Pancreas (tissue), 10 donors: ENCODE measurements around the gene SPATC1L. TPM values are rescaled to one million over a fixed set of nuclear protein-coding genes. Genes with fewer than 3 reads are reported as not detected.

ENCODE experiments used
- ATAC-seq, 4 donors: fragments of 200-7000 bp; cut with Tn5 transposase; one replicate each; pipeline versions ENCODE4 v1.8.0 to v1.9.1; 2020; ENCODE audit warnings: mild to moderate bottlenecking in 4 of 4, moderate library complexity in 4 of 4
- DNase-seq, 6 donors: peaks; one replicate each; pipeline ENCODE4 v3.0.0-alpha.2; 2020
- FAIRE-seq: peaks from 2 replicates; lab custom pipeline; 2012; peaks lifted over from hg19 to GRCh38; lab: Jason Lieb, UNC
- H3K27ac ChIP-seq, 4 donors: fragments of 200-600 bp; sonication (generic); 1 replicate in 3 of 4; 2 replicates in 1 of 4; pipeline versions ENCODE4 v1.5.0 to v1.8.0; 2020
- H3K27me3 ChIP-seq, 4 donors: fragments of 200-600 bp; one replicate each; pipeline ENCODE4 v1.8.0; 2021
- H3K36me3 ChIP-seq, 3 donors: fragments of 200-600 bp; sonication (generic) in 1 of 3; one replicate each; pipeline versions ENCODE4 v1.5.0 to v1.8.0; 2020 to 2021
- H3K4me1 ChIP-seq, 3 donors: fragments of 200-600 bp; one replicate each; pipeline ENCODE4 v1.8.0; 2021
- H3K4me3 ChIP-seq, 4 donors: fragments of 200-600 bp; sonication (generic) in 2 of 4; one replicate each; pipeline versions ENCODE4 v1.5.0 to v1.8.0; 2020 to 2021
- H3K9me3 ChIP-seq, 4 donors: fragments of 200-600 bp; one replicate each; pipeline ENCODE4 v1.8.0; 2021
- WGBS, 2 donors: extraction: QIAGEN DNeasy Blood & Tissue Kit; methylation state at CpG; one replicate each; pipeline ENCODE4 v1.1.7; 2013; 5-methylcytosine and 5-hydroxymethylcytosine counted together
- intact Hi-C, 3 donors: fragments of 100-400 bp; cut with DNase I; formaldehyde crosslinking; loops; one replicate each; pipeline versions ENCODE4 v1.11.1 to v1.14.2; 2022
- polyA plus RNA-seq, 2 donors: library from polyadenylated mRNA; stranded (reverse); fragments of 200-250 nt; gene quantifications; one replicate each; pipeline ENCODE4 v1.2.3, GENCODE V29; 2013
- total RNA-seq, 6 donors: library from RNA; stranded (reverse); fragmentation: NEBNext Ultra II Directional in 4 of 6; extraction: Animal tissue kit (Norgen Biotek cat#: 25700) in 4 of 6; gene quantifications; one replicate each; pipeline versions ENCODE4 v1.2.1 to v1.2.4, GENCODE V29; 2021 to 2023
- TF ChIP-seq, protein P1 (sequence below), 4 donors: fragments of 200-600 bp; sonication (generic) in 3 of 4; IDR thresholded peaks; one replicate each; pipeline versions ENCODE4 v1.5.0 to v1.8.0; 2021; ENCODE audit warnings: antibody characterized with exemption in 4 of 4
- donor health status: healthy with polysubstance abuse.
- donor health status: DM: no; HTN: no; CAD: no; lungs with moderate emphysema.
- donor health status: DM: no; HTN: no; CAD: no.
- donor health status: control.
- donor health status: control.
- donor health status: Bipolar disorder and iron deficiency.
- donor health status: DM: yes; HTN: yes; CAD: no.
- donor health status: DM: no; HTN: no; CAD: no.
- donor health status: DM: no; HTN: no; CAD: no.
- donor health status: DM: yes; HTN: yes; CAD: no.

Gene SPATC1L
- total and polyA plus RNA-seq, 8 donors: 3.1 to 26.9 (median 6.5) TPM

- ATAC-seq (peak in 2 of 4 donors; percentile 5 to 6), FAIRE-seq (no peak), DNase-seq (peak in 1 of 6 donors; percentile 24)
- H3K4me3 ChIP-seq: no peak overlapping the region
- H3K36me3 ChIP-seq: peaks cover 0 to 5% (median 0%) of the 10 kb centered on the region in 3 donors
- no peak overlapping the region for H3K27ac ChIP-seq
- intact Hi-C loops: no loop called here
- TF ChIP-seq, protein P1, sequence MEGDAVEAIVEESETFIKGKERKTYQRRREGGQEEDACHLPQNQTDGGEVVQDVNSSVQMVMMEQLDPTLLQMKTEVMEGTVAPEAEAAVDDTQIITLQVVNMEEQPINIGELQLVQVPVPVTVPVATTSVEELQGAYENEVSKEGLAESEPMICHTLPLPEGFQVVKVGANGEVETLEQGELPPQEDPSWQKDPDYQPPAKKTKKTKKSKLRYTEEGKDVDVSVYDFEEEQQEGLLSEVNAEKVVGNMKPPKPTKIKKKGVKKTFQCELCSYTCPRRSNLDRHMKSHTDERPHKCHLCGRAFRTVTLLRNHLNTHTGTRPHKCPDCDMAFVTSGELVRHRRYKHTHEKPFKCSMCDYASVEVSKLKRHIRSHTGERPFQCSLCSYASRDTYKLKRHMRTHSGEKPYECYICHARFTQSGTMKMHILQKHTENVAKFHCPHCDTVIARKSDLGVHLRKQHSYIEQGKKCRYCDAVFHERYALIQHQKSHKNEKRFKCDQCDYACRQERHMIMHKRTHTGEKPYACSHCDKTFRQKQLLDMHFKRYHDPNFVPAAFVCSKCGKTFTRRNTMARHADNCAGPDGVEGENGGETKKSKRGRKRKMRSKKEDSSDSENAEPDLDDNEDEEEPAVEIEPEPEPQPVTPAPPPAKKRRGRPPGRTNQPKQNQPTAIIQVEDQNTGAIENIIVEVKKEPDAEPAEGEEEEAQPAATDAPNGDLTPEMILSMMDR (IDR thresholded peaks at IDR 0.05): no peak
- H3K4me1 ChIP-seq: peaks cover 6 to 14% (median 7%) of the 10 kb centered on the region in 3 donors
- H3K27me3 ChIP-seq: no peaks in the 10 kb centered on the region
- H3K9me3 ChIP-seq: no peaks in the 10 kb centered on the region
- WGBS, 2 donors: 54 to 61% methylated on average over 11 of the region's 11 CpGs
These were observed 38.3 kb upstream of the SPATC1L start for GRCh38 chr21:46222436-46223116.

GRCh38 chr21:46221664-46222435 lies 37.6 kb upstream of the SPATC1L start:
- 65 to 72% methylated on average over 16 of the region's 16 CpGs for WGBS, 2 donors
- Histone ChIP-seq H3K27ac (no peak overlapping the region), H3K27me3 (no peaks in the 10 kb centered on the region), H3K9me3 (no peaks in the 10 kb centered on the region), H3K4me1 (peaks cover under 1 to 8% (median 2%) of the 10 kb centered on the region in 3 donors), H3K4me3 (no peak overlapping the region), H3K36me3 (peaks cover 0 to 5% (median 0%) of the 10 kb centered on the region in 3 donors)
- FAIRE-seq (no peak), ATAC-seq (peak in 3 of 4 donors; percentile 33 to 65 (median 55)), DNase-seq (peak in 1 of 6 donors; percentile 23)
- TF ChIP-seq, protein P1 (IDR thresholded peaks at IDR 0.05): no peak
- intact Hi-C loops: no loop called here

GRCh38 chr21:46220847-46221246 lies 36.6 kb upstream of the SPATC1L start:
- TF ChIP-seq, protein P1 (IDR thresholded peaks at IDR 0.05): no peak
- no peak for ATAC-seq
- H3K36me3 ChIP-seq: peaks cover 0 to 5% (median 0%) of the 10 kb centered on the region in 3 donors
- WGBS, 2 donors: 91 to 93% methylated on average over 8 of the region's 8 CpGs
- DNase-seq: no peak
- H3K4me3 ChIP-seq: no peak overlapping the region
- no peaks in the 10 kb centered on the region for H3K27me3 ChIP-seq
- H3K27ac ChIP-seq: no peak overlapping the region
- no peaks in the 10 kb centered on the region for H3K9me3 ChIP-seq
- FAIRE-seq: no peak
- no peaks in the 10 kb centered on the region for H3K4me1 ChIP-seq
- intact Hi-C loops: no loop called here

DNA sequence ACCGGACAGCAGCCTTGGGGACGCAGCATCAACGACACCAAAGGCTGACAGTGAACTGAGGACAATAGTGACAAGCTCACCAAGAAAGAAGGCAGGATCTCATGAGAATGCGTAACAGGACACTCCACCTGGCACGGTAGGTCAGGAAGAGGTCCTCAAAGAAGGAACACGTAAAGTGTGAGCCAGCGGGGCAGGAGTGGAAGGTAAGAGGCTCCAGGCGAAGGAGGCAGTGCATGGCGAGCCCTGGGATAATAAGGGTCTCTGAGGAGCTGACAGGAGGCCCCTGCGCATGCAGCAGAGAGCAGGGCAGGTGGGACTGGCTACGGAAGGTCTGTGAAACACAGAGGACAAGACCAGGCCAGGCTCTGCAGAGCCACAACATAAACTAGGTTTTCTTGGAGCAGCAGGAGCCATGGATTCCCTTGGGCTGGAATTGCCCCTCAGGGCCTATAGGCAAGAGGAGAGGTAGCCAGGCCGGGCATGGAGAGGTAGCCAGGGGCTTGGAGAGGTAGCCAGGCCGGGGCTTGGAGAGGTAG lies 36.1 kb upstream of the SPATC1L start:
- Histone ChIP-seq H3K9me3 (no peaks in the 10 kb centered on the region), H3K4me3 (no peak overlapping the region), H3K4me1 (no peaks in the 10 kb centered on the region), H3K27me3 (no peaks in the 10 kb centered on the region), H3K36me3 (peaks cover 0 to 5% (median 0%) of the 10 kb centered on the region in 3 donors), H3K27ac (no peak overlapping the region)
- no peak for FAIRE-seq
- WGBS, 2 donors: 94 to 96% methylated on average over 13 of the region's 13 CpGs
- TF ChIP-seq, protein P1 (IDR thresholded peaks at IDR 0.05): no peak
- no peak for DNase-seq
- ATAC-seq: no peak
- intact Hi-C loops: no loop called here
